ENCODE data around the gene ARHGEF28.

Gene ARHGEF28

GRCh38 chr5:73955271-73955846, 329.4 kb downstream of the ARHGEF28 start:
- DNase-seq (ENCODE audit: low spot score): no peak
- TF ChIP-seq CTCF (IDR thresholded peaks at IDR 0.05; ENCODE audit: extremely low read depth, missing control alignments): no peak

GRCh38 chr5:73957397-73958001, 331.5 kb downstream of the ARHGEF28 start:
- DNase-seq (ENCODE audit: low spot score): no peak
- no peak for TF ChIP-seq CTCF (IDR thresholded peaks at IDR 0.05; ENCODE audit: extremely low read depth, missing control alignments)

- no peak for TF ChIP-seq CTCF (IDR thresholded peaks at IDR 0.05; ENCODE audit: extremely low read depth, missing control alignments)
These were observed 332.0 kb downstream of the ARHGEF28 start for GRCh38 chr5:73958037-73958436.

GRCh38 chr5:73960023-73960422, 334.0 kb downstream of the ARHGEF28 start:
- peak; percentile 23 for DNase-seq (ENCODE audit: low spot score)
- TF ChIP-seq CTCF (IDR thresholded peaks at IDR 0.05; ENCODE audit: extremely low read depth, missing control alignments): no peak

More at GRCh38 chr5:73958037-73958436, 332.0 kb downstream of the ARHGEF28 start:
- no peak for DNase-seq (ENCODE audit: low spot score)

- TF ChIP-seq CTCF (IDR thresholded peaks at IDR 0.05; ENCODE audit: extremely low read depth, missing control alignments): no peak
- DNase-seq (ENCODE audit: low spot score): no peak
These were observed 334.4 kb downstream of the ARHGEF28 start for GRCh38 chr5:73960426-73960825.

GRCh38 chr5:73962801-73963425, 336.9 kb downstream of the ARHGEF28 start:
- TF ChIP-seq CTCF (IDR thresholded peaks at IDR 0.05; ENCODE audit: extremely low read depth, missing control alignments): no peak
- no peak for DNase-seq (ENCODE audit: low spot score)

GRCh38 chr5:73964352-73964865, 338.4 kb downstream of the ARHGEF28 start:
- no peak for DNase-seq (ENCODE audit: low spot score)
- no peak for TF ChIP-seq CTCF (IDR thresholded peaks at IDR 0.05; ENCODE audit: extremely low read depth, missing control alignments)
